Keratinocyte (primary cell): ENCODE data around the gene AP3S1.

Source experiments
- EZH2 ChIP-seq: IDR thresholded peaks from one replicate; pipeline ENCODE4 v1.6.1; 2012; ENCODE audit warnings: inconsistent platforms, mild to moderate bottlenecking, low read length, moderate library complexity
- TF ChIP-seq, protein P1 (sequence below), 3 experiments: IDR thresholded peaks in 1 of 3; conservative IDR thresholded peaks in 1 of 3; optimal IDR thresholded peaks in 1 of 3; 2 replicates in 2 of 3; 3 replicates in 1 of 3; pipeline versions ENCODE3 to v1.5.1; 2011; ENCODE audit warnings: low read length in 3 of 3, mild to moderate bottlenecking in 3 of 3, moderate library complexity in 2 of 3, control low read depth in 1 of 3, inconsistent platforms in 1 of 3; ENCODE audit not compliant: insufficient read depth in 2 of 3; ENCODE audit errors: extremely low read depth in 1 of 3

- TF ChIP-seq, protein P1, sequence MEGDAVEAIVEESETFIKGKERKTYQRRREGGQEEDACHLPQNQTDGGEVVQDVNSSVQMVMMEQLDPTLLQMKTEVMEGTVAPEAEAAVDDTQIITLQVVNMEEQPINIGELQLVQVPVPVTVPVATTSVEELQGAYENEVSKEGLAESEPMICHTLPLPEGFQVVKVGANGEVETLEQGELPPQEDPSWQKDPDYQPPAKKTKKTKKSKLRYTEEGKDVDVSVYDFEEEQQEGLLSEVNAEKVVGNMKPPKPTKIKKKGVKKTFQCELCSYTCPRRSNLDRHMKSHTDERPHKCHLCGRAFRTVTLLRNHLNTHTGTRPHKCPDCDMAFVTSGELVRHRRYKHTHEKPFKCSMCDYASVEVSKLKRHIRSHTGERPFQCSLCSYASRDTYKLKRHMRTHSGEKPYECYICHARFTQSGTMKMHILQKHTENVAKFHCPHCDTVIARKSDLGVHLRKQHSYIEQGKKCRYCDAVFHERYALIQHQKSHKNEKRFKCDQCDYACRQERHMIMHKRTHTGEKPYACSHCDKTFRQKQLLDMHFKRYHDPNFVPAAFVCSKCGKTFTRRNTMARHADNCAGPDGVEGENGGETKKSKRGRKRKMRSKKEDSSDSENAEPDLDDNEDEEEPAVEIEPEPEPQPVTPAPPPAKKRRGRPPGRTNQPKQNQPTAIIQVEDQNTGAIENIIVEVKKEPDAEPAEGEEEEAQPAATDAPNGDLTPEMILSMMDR (optimal IDR thresholded peaks at IDR 0.05 in 1 of 3, IDR thresholded peaks at IDR 0.05 in 1 of 3, conservative IDR thresholded peaks at IDR 0.05 in 1 of 3; ENCODE audit: extremely low read depth in 1 of 3, insufficient read depth in 2 of 3, low read length in 3 of 3): no peak
- TF ChIP-seq EZH2: no peak
Measured at GRCh38 chr5:115840873-115841272, 862 bp upstream of the AP3S1 start.
